ENCODE results near the gene MALRD1. TPM values are rescaled to one million over a fixed set of nuclear protein-coding genes. Genes with fewer than 3 reads are reported as not detected.

Gene MALRD1
- total RNA-seq, 5 donors from 2014 or later (not counting 1 experiment from before 2014, with no cell fraction given): 0.32 TPM; not detected in 4

- H3K9me3 Mint-ChIP-seq: peaks cover 5 to 7% (median 5%) of the 10 kb centered on the region in 3 donors
- no peak for DNase-seq
- ATAC-seq (replicated peaks in 1 of 4): no peak
- H3K36me3 ChIP-seq (ENCODE audit: control insufficient read depth in 2 of 2, extremely low read depth in 1 of 2, insufficient read depth in 1 of 2, low read length in 1 of 2): no peaks in the 10 kb centered on the region
- WGBS (ENCODE audit: insufficient coverage): 83% methylated on average over 1 of the region's 2 CpGs
- H3K4me1 Mint-ChIP-seq: no peaks in the 10 kb centered on the region
- no peak overlapping the region for H3K4me3 Mint-ChIP-seq
- ChIA-PET CTCF (no interaction called here), POLR2A (no interaction called here)
- no peaks in the 10 kb centered on the region for H3K27me3 Mint-ChIP-seq
- H3K36me3 Mint-ChIP-seq: no peaks in the 10 kb centered on the region
- H3K9me3 ChIP-seq: peaks cover 3% of the 10 kb centered on the region
- H3K27ac ChIP-seq (ENCODE audit: low read length): no peak overlapping the region
- no peaks in the 10 kb centered on the region for H3K27me3 ChIP-seq (replicated peaks in 1 of 2; ENCODE audit: control insufficient read depth in 2 of 2, extremely low read depth in 1 of 2, insufficient read depth in 2 of 2, low read length in 1 of 2)
- no peak overlapping the region for H3K4me3 ChIP-seq (ENCODE audit: control insufficient read depth in 1 of 2, extremely low read depth in 1 of 2, low read length in 1 of 2)
- H3K4me1 ChIP-seq (ENCODE audit: control insufficient read depth in 1 of 2, extremely low read depth in 1 of 2, insufficient read depth in 2 of 2, low read length in 2 of 2): no peaks in the 10 kb centered on the region
- no peak overlapping the region for H3K27ac Mint-ChIP-seq
Measured at GRCh38 chr10:19024611-19025010, 24.0 kb upstream of the MALRD1 start.

DNA sequence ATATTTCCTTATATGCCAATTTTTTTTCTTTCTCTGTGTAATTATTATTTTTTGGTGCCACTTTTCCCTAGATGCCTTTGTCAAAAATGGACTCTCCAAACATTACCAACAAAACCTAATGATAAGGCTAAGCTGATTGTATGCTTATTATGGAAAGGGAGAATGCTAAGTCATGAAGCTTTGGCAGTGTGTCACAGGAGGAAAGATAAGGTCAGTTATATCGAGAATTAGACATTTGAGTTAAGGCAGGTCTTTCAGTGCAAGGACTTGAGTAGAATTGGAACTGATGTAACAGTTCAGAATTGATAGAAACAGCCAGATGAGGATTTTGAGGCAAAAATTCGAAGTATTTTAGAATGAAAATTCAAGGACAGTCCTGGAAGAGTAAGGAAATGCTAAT is 16.8 kb upstream of the MALRD1 start:
- Histone ChIP-seq H3K4me1 (ENCODE audit: control insufficient read depth in 1 of 2, extremely low read depth in 1 of 2, insufficient read depth in 2 of 2, low read length in 2 of 2) (no peaks in the 10 kb centered on the region), H3K4me3 (ENCODE audit: control insufficient read depth in 1 of 2, extremely low read depth in 1 of 2, low read length in 1 of 2) (no peak overlapping the region), H3K9me3 (no peaks in the 10 kb centered on the region), H3K27ac (ENCODE audit: low read length) (no peak overlapping the region), H3K27me3 (replicated peaks in 1 of 2; ENCODE audit: control insufficient read depth in 2 of 2, extremely low read depth in 1 of 2, insufficient read depth in 2 of 2, low read length in 1 of 2) (no peaks in the 10 kb centered on the region), H3K36me3 (ENCODE audit: control insufficient read depth in 2 of 2, extremely low read depth in 1 of 2, insufficient read depth in 1 of 2, low read length in 1 of 2) (no peaks in the 10 kb centered on the region)
- no peaks in the 10 kb centered on the region for H3K4me1 Mint-ChIP-seq
- H3K9me3 Mint-ChIP-seq: peaks cover 2 to 5% (median 3%) of the 10 kb centered on the region in 3 donors
- DNase-seq: no peak
- ChIA-PET CTCF (no interaction called here), POLR2A (no interaction called here)
- no peaks in the 10 kb centered on the region for H3K27me3 Mint-ChIP-seq
- 28% methylated on average over 2 of the region's 2 CpGs for WGBS (ENCODE audit: insufficient coverage)
- H3K4me3 Mint-ChIP-seq: no peak overlapping the region
- ATAC-seq (replicated peaks in 1 of 4): no peak
- H3K27ac Mint-ChIP-seq: no peak overlapping the region
- no peaks in the 10 kb centered on the region for H3K36me3 Mint-ChIP-seq

GRCh38 chr10:19033741-19034140 is 14.9 kb upstream of the MALRD1 start:
- Histone ChIP-seq H3K4me3 (ENCODE audit: control insufficient read depth in 1 of 2, extremely low read depth in 1 of 2, low read length in 1 of 2) (no peak overlapping the region), H3K9me3 (no peaks in the 10 kb centered on the region), H3K27ac (ENCODE audit: low read length) (no peak overlapping the region), H3K36me3 (ENCODE audit: control insufficient read depth in 2 of 2, extremely low read depth in 1 of 2, insufficient read depth in 1 of 2, low read length in 1 of 2) (no peaks in the 10 kb centered on the region), H3K4me1 (ENCODE audit: control insufficient read depth in 1 of 2, extremely low read depth in 1 of 2, insufficient read depth in 2 of 2, low read length in 2 of 2) (no peaks in the 10 kb centered on the region), H3K27me3 (replicated peaks in 1 of 2; ENCODE audit: control insufficient read depth in 2 of 2, extremely low read depth in 1 of 2, insufficient read depth in 2 of 2, low read length in 1 of 2) (no peaks in the 10 kb centered on the region)
- DNase-seq (no peak), ATAC-seq (replicated peaks in 1 of 4) (no peak)
- H3K27me3 Mint-ChIP-seq: no peaks in the 10 kb centered on the region
- no peaks in the 10 kb centered on the region for H3K4me1 Mint-ChIP-seq
- no peaks in the 10 kb centered on the region for H3K36me3 Mint-ChIP-seq
- H3K9me3 Mint-ChIP-seq: peaks cover 3 to 4% (median 3%) of the 10 kb centered on the region in 3 donors
- POLR2A ChIA-PET: no interaction called here
- no peak overlapping the region for H3K4me3 Mint-ChIP-seq
- CTCF ChIA-PET: no interaction called here
- WGBS (ENCODE audit: insufficient coverage): no CpG with 5 or more reads among the region's 1 CpG
- no peak overlapping the region for H3K27ac Mint-ChIP-seq

GRCh38 chr10:19041171-19041570 is 7.4 kb upstream of the MALRD1 start:
- Mint-ChIP-seq H3K4me1 (no peaks in the 10 kb centered on the region), H3K36me3 (no peaks in the 10 kb centered on the region), H3K27me3 (no peaks in the 10 kb centered on the region), H3K4me3 (no peak overlapping the region), H3K27ac (no peak overlapping the region), H3K9me3 (peaks cover 3 to 7% (median 3%) of the 10 kb centered on the region in 3 donors)
- Histone ChIP-seq H3K4me3 (ENCODE audit: control insufficient read depth in 1 of 2, extremely low read depth in 1 of 2, low read length in 1 of 2) (no peak overlapping the region), H3K9me3 (no peaks in the 10 kb centered on the region), H3K27ac (ENCODE audit: low read length) (no peak overlapping the region), H3K27me3 (replicated peaks in 1 of 2; ENCODE audit: control insufficient read depth in 2 of 2, extremely low read depth in 1 of 2, insufficient read depth in 2 of 2, low read length in 1 of 2) (no peaks in the 10 kb centered on the region), H3K4me1 (ENCODE audit: control insufficient read depth in 1 of 2, extremely low read depth in 1 of 2, insufficient read depth in 2 of 2, low read length in 2 of 2) (no peaks in the 10 kb centered on the region), H3K36me3 (ENCODE audit: control insufficient read depth in 2 of 2, extremely low read depth in 1 of 2, insufficient read depth in 1 of 2, low read length in 1 of 2) (no peaks in the 10 kb centered on the region)
- ATAC-seq (replicated peaks in 1 of 4): no peak
- WGBS (ENCODE audit: insufficient coverage): no CpG with 5 or more reads among the region's 3 CpGs
- DNase-seq: no peak
- CTCF ChIA-PET: no interaction called here
- POLR2A ChIA-PET: no interaction called here

- ATAC-seq (replicated peaks in 1 of 4): no peak
- H3K27ac ChIP-seq (ENCODE audit: low read length): no peak overlapping the region
- H3K4me3 ChIP-seq (ENCODE audit: control insufficient read depth in 1 of 2, extremely low read depth in 1 of 2, low read length in 1 of 2): no peak overlapping the region
- H3K27ac Mint-ChIP-seq: no peak overlapping the region
- POLR2A ChIA-PET: no interaction called here
- no peaks in the 10 kb centered on the region for H3K27me3 Mint-ChIP-seq
- DNase-seq: no peak
- CTCF ChIA-PET: no interaction called here
- H3K4me1 ChIP-seq (ENCODE audit: control insufficient read depth in 1 of 2, extremely low read depth in 1 of 2, insufficient read depth in 2 of 2, low read length in 2 of 2): no peaks in the 10 kb centered on the region
- no peaks in the 10 kb centered on the region for H3K4me1 Mint-ChIP-seq
- no peaks in the 10 kb centered on the region for H3K36me3 Mint-ChIP-seq
- H3K9me3 ChIP-seq: peaks cover 2% of the 10 kb centered on the region
- H3K27me3 ChIP-seq (replicated peaks in 1 of 2; ENCODE audit: control insufficient read depth in 2 of 2, extremely low read depth in 1 of 2, insufficient read depth in 2 of 2, low read length in 1 of 2): no peaks in the 10 kb centered on the region
- H3K36me3 ChIP-seq (ENCODE audit: control insufficient read depth in 2 of 2, extremely low read depth in 1 of 2, insufficient read depth in 1 of 2, low read length in 1 of 2): no peaks in the 10 kb centered on the region
- H3K4me3 Mint-ChIP-seq: no peak overlapping the region
- H3K9me3 Mint-ChIP-seq: peaks cover 0 to 15% (median 3%) of the 10 kb centered on the region in 3 donors
- no CpG with 5 or more reads among the region's 3 CpGs for WGBS (ENCODE audit: insufficient coverage)
Measured at GRCh38 chr10:19043431-19043830, 5.2 kb upstream of the MALRD1 start.

- H3K4me3 Mint-ChIP-seq: no peak overlapping the region
- no peak overlapping the region for H3K27ac Mint-ChIP-seq
- WGBS (ENCODE audit: insufficient coverage): 27% methylated on average over 1 of the region's 1 CpG
- ChIA-PET POLR2A (no interaction called here), CTCF (no interaction called here)
- peaks cover 0 to 15% (median 0%) of the 10 kb centered on the region in 3 donors for H3K9me3 Mint-ChIP-seq
- no peak for ATAC-seq (replicated peaks in 1 of 4)
- Histone ChIP-seq H3K4me3 (ENCODE audit: control insufficient read depth in 1 of 2, extremely low read depth in 1 of 2, low read length in 1 of 2) (no peak overlapping the region), H3K9me3 (peaks cover 2% of the 10 kb centered on the region), H3K4me1 (ENCODE audit: control insufficient read depth in 1 of 2, extremely low read depth in 1 of 2, insufficient read depth in 2 of 2, low read length in 2 of 2) (no peaks in the 10 kb centered on the region), H3K36me3 (ENCODE audit: control insufficient read depth in 2 of 2, extremely low read depth in 1 of 2, insufficient read depth in 1 of 2, low read length in 1 of 2) (no peaks in the 10 kb centered on the region), H3K27me3 (replicated peaks in 1 of 2; ENCODE audit: control insufficient read depth in 2 of 2, extremely low read depth in 1 of 2, insufficient read depth in 2 of 2, low read length in 1 of 2) (no peaks in the 10 kb centered on the region), H3K27ac (ENCODE audit: low read length) (no peak overlapping the region)
- H3K4me1 Mint-ChIP-seq: no peaks in the 10 kb centered on the region
- H3K36me3 Mint-ChIP-seq: no peaks in the 10 kb centered on the region
- H3K27me3 Mint-ChIP-seq: no peaks in the 10 kb centered on the region
- DNase-seq: no peak
Measured at GRCh38 chr10:19046679-19047078, 1.9 kb upstream of the MALRD1 start.

GRCh38 chr10:19048891-19049290 is 290 bp downstream of the MALRD1 start:
- H3K4me1 ChIP-seq (ENCODE audit: control insufficient read depth in 1 of 2, extremely low read depth in 1 of 2, insufficient read depth in 2 of 2, low read length in 2 of 2): no peaks in the 10 kb centered on the region

More at GRCh38 chr10:19048891-19049290, 290 bp downstream of the MALRD1 start:
- Histone ChIP-seq H3K36me3 (ENCODE audit: control insufficient read depth in 2 of 2, extremely low read depth in 1 of 2, insufficient read depth in 1 of 2, low read length in 1 of 2) (no peaks in the 10 kb centered on the region), H3K9me3 (peaks cover 2% of the 10 kb centered on the region), H3K27me3 (replicated peaks in 1 of 2; ENCODE audit: control insufficient read depth in 2 of 2, extremely low read depth in 1 of 2, insufficient read depth in 2 of 2, low read length in 1 of 2) (no peaks in the 10 kb centered on the region), H3K4me3 (ENCODE audit: control insufficient read depth in 1 of 2, extremely low read depth in 1 of 2, low read length in 1 of 2) (no peak overlapping the region), H3K27ac (ENCODE audit: low read length) (no peak overlapping the region)
- Mint-ChIP-seq H3K4me3 (no peak overlapping the region), H3K27ac (no peak overlapping the region), H3K27me3 (no peaks in the 10 kb centered on the region), H3K9me3 (peaks cover 0 to 11% (median 0%) of the 10 kb centered on the region in 3 donors), H3K36me3 (no peaks in the 10 kb centered on the region), H3K4me1 (no peaks in the 10 kb centered on the region)
- ATAC-seq (replicated peaks in 1 of 4) (no peak), DNase-seq (no peak)
- ChIA-PET POLR2A (no interaction called here), CTCF (no interaction called here)
- WGBS (ENCODE audit: insufficient coverage): no CpG with 5 or more reads among the region's 3 CpGs
